GM12864 (cell line): ENCODE results near the gene ERH.

Experiments used
- DNase-seq: peaks from one replicate; pipeline ENCODE4 v3.0.0-alpha.2; 2011; ENCODE audit warnings: low read depth
- H3K4me3 ChIP-seq: 2 replicates; pipeline ENCODE4 v1.5.1; 2011; ENCODE audit warnings: mild to moderate bottlenecking, low read depth, low read length, control low read depth
- TF ChIP-seq, protein P1 (sequence below): IDR thresholded peaks from 2 replicates; pipeline ENCODE4 v1.5.1; 2011; ENCODE audit warnings: low read depth, mild to moderate bottlenecking, moderate library complexity, low read length, control low read depth, inconsistent platforms; ENCODE audit errors: missing control alignments

Gene ERH

GRCh38 chr14:69358233-69358963, 39.7 kb downstream of the ERH start:
- no peak overlapping the region for H3K4me3 ChIP-seq
- TF ChIP-seq, protein P1, sequence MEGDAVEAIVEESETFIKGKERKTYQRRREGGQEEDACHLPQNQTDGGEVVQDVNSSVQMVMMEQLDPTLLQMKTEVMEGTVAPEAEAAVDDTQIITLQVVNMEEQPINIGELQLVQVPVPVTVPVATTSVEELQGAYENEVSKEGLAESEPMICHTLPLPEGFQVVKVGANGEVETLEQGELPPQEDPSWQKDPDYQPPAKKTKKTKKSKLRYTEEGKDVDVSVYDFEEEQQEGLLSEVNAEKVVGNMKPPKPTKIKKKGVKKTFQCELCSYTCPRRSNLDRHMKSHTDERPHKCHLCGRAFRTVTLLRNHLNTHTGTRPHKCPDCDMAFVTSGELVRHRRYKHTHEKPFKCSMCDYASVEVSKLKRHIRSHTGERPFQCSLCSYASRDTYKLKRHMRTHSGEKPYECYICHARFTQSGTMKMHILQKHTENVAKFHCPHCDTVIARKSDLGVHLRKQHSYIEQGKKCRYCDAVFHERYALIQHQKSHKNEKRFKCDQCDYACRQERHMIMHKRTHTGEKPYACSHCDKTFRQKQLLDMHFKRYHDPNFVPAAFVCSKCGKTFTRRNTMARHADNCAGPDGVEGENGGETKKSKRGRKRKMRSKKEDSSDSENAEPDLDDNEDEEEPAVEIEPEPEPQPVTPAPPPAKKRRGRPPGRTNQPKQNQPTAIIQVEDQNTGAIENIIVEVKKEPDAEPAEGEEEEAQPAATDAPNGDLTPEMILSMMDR = no peak
- no peak for DNase-seq

- TF ChIP-seq, protein P1 = no peak
- DNase-seq = no peak
These were observed 40.4 kb downstream of the ERH start for GRCh38 chr14:69357544-69358200.

GRCh38 chr14:69356903-69357543, 41.1 kb downstream of the ERH start:
- TF ChIP-seq, protein P1 = no peak
- DNase-seq = no peak
- H3K4me3 ChIP-seq = no peak overlapping the region

More at GRCh38 chr14:69357544-69358200, 40.4 kb downstream of the ERH start:
- no peak overlapping the region for H3K4me3 ChIP-seq

DNA sequence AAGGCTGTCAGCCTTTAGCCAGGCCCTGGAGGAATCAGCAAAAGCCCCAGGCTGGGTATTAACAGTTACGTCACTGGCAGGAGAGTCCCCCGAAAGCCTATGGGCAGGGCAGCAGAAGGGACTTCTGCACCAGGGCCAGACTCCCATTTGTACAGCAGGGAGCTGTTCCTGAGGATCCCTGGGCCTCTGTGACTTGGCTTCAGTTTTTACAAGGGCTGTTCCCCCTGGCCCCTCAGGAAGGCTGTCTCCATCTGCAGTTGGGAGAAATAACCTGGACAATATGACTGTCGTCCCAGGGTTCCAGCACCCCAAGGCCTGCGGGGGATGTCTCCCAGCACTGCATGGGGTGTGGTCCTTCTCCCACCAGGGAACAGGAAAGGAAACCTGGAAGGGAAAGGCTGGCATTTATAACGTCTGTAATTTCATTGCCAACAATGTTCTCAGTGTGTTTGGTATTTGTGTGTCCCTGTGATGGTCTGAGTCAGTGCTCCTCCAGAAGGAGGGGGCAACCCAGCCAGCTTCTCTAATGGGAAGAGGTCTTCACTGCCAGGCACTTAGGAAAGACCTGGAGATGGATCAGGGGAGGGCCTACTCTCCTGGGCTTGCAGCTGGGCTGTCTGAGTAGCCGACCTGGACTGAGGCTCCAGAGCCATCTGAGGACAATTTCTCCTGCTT, 42.4 kb downstream of the ERH start:
- no peak for DNase-seq

GRCh38 chr14:69355154-69355597, 42.9 kb downstream of the ERH start:
- no peak for DNase-seq
- TF ChIP-seq, protein P1 = no peak

More for the DNA sequence above, 42.4 kb downstream of the ERH start:
- TF ChIP-seq, protein P1 = no peak
- H3K4me3 ChIP-seq = no peak overlapping the region; the same call in 1 of the 2 replicates

DNA sequence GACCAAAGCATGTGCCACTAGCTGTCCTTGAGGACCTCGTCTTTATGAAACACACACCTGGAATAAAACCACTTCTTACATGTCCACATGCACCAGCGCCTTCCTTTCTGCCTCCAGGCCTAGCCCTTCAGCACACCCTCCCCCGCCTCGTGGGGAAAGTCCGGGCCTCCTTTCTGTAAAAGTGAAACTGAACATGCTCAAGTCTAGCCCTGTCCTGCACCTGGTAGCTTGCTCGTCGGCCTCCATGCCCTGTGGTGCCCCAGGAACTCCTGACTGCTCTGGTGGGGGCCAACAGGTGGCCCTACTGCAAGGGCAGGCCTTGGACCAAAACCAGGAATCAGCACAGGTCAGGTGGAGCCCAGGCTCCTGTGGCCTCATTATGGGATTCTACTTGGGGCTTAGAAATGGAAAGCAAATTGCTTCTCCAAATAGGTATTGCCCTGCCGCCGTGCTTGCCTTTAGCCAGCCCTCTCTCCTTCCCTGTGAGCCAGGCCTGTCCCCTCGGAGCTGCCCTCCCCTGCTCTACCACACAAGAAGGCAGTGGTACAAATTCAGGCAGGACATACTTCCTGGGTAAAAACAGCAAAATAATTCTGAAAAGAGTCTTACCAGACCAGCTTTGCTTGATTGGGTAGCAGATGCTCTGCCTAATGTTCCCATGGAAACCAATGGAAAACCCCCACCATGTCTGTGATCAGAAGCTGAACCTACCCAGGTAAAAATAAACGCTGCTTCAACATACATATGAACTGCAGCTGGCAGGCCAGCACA, 43.5 kb downstream of the ERH start:
- TF ChIP-seq, protein P1 = no peak
- peak overlapping the region; percentile 47 for H3K4me3 ChIP-seq
- DNase-seq = peak; percentile 86

More at GRCh38 chr14:69355154-69355597, 42.9 kb downstream of the ERH start:
- peak overlapping the region; percentile 47; the same call in 1 of the 2 replicates for H3K4me3 ChIP-seq
